ENCODE results near the gene UNC13B. TPM values are rescaled to one million over a fixed set of nuclear protein-coding genes. Genes with fewer than 3 reads are reported as not detected.
A peak's percentile ranks its signal among the peaks of the same experiment; 100 is the strongest.

UNC13B gene
- total and polyA plus RNA-seq, 9 of the 15 experiments (the other 6 are each of a cell fraction or from before 2014, with no cell fraction given), result 2.4 to 11.5 (median 8.6) TPM

GRCh38 chr9:35116539-35116897, 45.3 kb upstream of the UNC13B start:
- Histone ChIP-seq H3K36me3 (ENCODE audit: control insufficient read depth, insufficient read depth, low read length) (no peaks in the 10 kb centered on the region), H3K9me1 (ENCODE audit: control insufficient read depth, insufficient read depth, low read length) (no peaks in the 10 kb centered on the region), H3K9ac (ENCODE audit: insufficient read depth in 1 of 2, low read depth in 2 of 2, low read length in 2 of 2) (peak overlapping the region; percentile 46 to 79), H2AFZ (ENCODE audit: low read depth, low read length) (peak overlapping the region; percentile 95), H3K27me3 (ENCODE audit: control insufficient read depth in 2 of 2, insufficient read depth in 2 of 2, low read length in 2 of 2) (no peaks in the 10 kb centered on the region), H3K27ac (ENCODE audit: extremely low read depth, low read depth, low read length) (peak overlapping the region; percentile 62; the same call in 2 of the 3 replicates), H3K79me2 (ENCODE audit: control insufficient read depth, insufficient read depth, low read length) (peaks cover 28% of the 10 kb centered on the region), H3K4me1 (replicated peaks in 1 of 2; ENCODE audit: control insufficient read depth in 2 of 2, insufficient read depth in 2 of 2, low read length in 2 of 2) (peaks cover 23 to 26% of the 10 kb centered on the region in 2 experiments), H3K4me2 (ENCODE audit: insufficient read depth, low read length) (peak overlapping the region; percentile 99), H4K20me1 (replicated peaks; ENCODE audit: control insufficient read depth, insufficient read depth, low read length) (peaks cover 4% of the 10 kb centered on the region), H3K9me3 (replicated peaks; ENCODE audit: control insufficient read depth, insufficient read depth, low read depth, low read length) (no peaks in the 10 kb centered on the region), H3K4me3 (peak overlapping the region; percentile 58)
- BruUV-seq (replicated peaks), result no TSS peak
- ChIA-PET CTCF (ENCODE audit: low intra/inter-chr PET ratio) (interaction anchor here (1.3 to 1.9 kb wide), 3 partner anchors 142 to 437 kb away, joined by 3 to 13 read pairs (median 11); no protein-coding TSS in a partner anchor), POLR2A (interaction anchor here (0.6 to 1.1 kb wide), 5 partner anchors 10 to 800 kb away, joined by 3 to 7 read pairs (median 3); partner anchors contain the start of gene RUSC2)
- FAIRE-seq, result no peak
- 0% methylated on average over 12 of the region's 12 CpGs for WGBS (ENCODE audit: insufficient coverage, low coverage, missing lambda C conversion rate)
- in situ Hi-C loops (cut with MboI), result loop anchor here (5.0 kb wide), 2 partner anchors 141 to 356 kb away; no protein-coding TSS in a partner anchor
- ATAC-seq, result no peak
- TF ChIP-seq STAT5A (IDR thresholded peaks at IDR 0.05; ENCODE audit: borderline replicate concordance, low read length) (no peak), NR2C2 (CRISPR knock-in tag; IDR thresholded peaks at IDR 0.05) (no peak), NR2C2 (tag; IDR thresholded peaks at IDR 0.05) (0 out of 2 replicates have a peak, but pooled peaks have one; percentile 11), HNRNPLL (IDR thresholded peaks at IDR 0.05; ENCODE audit: low read depth, low read length, poor library complexity, severe bottlenecking) (no peak), ATF1 (CRISPR knock-in tag; IDR thresholded peaks at IDR 0.05) (no peak), ATF1 (tag; IDR thresholded peaks at IDR 0.05) (peak; percentile 22; the same call in 1 of the 2 replicates)
- TF ChIP-seq, protein P1, sequence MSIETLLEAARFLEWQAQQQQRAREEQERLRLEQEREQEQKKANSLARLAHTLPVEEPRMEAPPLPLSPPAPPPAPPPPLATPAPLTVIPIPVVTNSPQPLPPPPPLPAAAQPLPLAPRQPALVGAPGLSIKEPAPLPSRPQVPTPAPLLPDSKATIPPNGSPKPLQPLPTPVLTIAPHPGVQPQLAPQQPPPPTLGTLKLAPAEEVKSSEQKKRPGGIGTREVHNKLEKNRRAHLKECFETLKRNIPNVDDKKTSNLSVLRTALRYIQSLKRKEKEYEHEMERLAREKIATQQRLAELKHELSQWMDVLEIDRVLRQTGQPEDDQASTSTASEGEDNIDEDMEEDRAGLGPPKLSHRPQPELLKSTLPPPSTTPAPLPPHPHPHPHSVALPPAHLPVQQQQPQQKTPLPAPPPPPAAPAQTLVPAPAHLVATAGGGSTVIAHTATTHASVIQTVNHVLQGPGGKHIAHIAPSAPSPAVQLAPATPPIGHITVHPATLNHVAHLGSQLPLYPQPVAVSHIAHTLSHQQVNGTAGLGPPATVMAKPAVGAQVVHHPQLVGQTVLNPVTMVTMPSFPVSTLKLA (conservative IDR thresholded peaks at IDR 0.05), result peak in 1 of 2 experiments; percentile 37; a peak in 2 of 4 replicates
- DNase-seq (ENCODE audit: extremely low read depth in 1 of 4, low spot score in 3 of 4), result no peak
- intact Hi-C loops (cut with micrococcal nuclease), result loop anchor here (1.0 to 5.0 kb wide), 2 partner anchors 46 to 143 kb away; partner anchors contain the start of gene UNC13B
